Putamen (tissue), 1 donor: Measurements from ENCODE around the gene SUPT3H.
"Not testable (repeated sequence)": the region's sequence is repeated elsewhere in the genome, so short reads cannot be mapped to it uniquely, and the experiment has no call there.

ENCODE experiments used
- DNase-seq: peaks from one replicate; pipeline ENCODE4 v3.0.0-alpha.2; 2016; ENCODE audit warnings: low spot score

Gene SUPT3H

DNA sequence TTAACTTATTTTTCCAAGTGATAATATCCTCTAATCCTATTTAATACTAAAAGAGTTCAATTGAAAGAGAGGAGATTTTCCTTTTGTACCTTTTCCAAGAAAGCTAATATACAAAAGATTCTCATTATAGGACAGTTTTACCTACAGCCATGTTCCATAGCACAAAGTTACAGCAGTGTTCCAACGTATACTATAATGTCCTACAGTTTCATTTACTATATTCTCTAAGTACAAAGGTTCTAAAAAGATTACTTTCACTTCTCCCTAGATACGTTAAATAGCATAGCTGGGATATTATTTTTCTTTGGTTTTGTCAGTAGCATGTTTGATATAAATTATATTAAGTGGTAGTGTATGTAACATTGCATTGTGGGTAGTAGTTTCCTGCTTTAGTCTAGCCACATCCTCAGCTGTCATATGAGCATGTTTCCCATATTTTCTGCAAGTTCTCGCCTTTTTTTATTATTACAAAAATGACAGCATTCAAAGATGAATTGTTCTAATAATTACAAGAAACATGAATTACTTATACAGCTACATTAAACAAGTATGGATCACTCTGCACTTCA, 54.0 kb downstream of the SUPT3H start:
- no peak for DNase-seq

- no peak for DNase-seq
Observed at GRCh38 chr6:45320349-45320748, 57.4 kb downstream of the SUPT3H start.

DNA sequence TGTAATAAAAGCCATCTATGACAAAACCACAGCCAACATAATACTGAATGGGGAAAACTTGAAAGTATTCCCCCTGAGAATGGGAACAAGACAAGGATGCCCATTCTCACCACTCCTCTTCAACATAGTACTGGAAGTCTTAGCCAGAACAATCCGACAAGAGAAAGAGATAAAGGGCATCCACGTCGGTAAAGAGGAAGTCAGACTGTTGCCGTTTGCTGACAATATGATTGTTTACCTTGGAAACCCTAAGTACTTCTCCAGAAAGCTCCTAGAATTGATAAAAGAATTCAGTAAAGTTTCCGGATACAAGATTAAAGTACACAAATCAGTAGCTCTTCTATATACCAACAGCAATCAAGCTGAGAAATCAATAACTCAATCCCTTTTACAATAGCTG, 63.6 kb downstream of the SUPT3H start:
- no peak for DNase-seq

GRCh38 chr6:45310118-45310788, 67.5 kb downstream of the SUPT3H start:
- no peak for DNase-seq

GRCh38 chr6:45305546-45305945, 72.2 kb downstream of the SUPT3H start:
- DNase-seq = no peak

GRCh38 chr6:45302832-45303231, 74.9 kb downstream of the SUPT3H start:
- no peak for DNase-seq

DNA sequence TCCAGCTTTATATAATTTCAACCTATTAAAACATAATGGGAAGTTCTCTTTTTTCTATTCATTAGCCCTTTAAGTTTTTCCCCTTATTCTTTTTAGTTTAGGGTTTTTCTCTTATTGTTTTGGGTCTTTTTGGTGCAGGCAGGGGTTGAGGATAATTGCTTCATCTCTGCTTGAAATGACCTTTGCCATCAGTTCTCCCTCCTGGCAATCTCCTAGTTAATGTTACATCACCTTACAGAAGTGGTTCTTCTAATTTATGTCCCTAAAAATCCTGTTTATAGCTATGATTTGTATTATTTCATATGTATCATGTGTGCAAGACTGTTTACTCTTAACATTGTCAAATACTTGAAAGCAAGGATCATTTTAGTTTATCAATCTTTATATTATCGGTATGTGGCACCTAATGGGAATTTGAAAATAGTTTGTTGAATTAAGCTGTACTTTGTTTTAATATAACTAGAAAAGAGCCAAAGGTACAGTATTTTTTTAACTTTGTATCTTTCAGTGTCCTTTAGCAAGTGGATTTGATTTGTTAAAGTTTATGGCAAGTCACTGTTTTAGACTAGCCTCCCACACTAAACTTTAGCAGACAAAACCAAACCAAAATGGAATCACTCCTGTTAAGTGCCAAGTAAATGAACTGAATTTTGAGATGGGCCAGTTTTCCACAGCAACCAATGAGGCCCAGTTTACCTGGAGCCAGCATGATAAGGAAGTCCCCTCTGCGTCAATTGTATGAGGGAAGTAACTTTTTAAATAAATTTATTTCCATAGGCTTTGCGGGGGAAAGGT, 76.2 kb downstream of the SUPT3H start:
- no peak for DNase-seq

- no peak for DNase-seq
Observed at GRCh38 chr6:45300736-45301135, 77.0 kb downstream of the SUPT3H start.

DNA sequence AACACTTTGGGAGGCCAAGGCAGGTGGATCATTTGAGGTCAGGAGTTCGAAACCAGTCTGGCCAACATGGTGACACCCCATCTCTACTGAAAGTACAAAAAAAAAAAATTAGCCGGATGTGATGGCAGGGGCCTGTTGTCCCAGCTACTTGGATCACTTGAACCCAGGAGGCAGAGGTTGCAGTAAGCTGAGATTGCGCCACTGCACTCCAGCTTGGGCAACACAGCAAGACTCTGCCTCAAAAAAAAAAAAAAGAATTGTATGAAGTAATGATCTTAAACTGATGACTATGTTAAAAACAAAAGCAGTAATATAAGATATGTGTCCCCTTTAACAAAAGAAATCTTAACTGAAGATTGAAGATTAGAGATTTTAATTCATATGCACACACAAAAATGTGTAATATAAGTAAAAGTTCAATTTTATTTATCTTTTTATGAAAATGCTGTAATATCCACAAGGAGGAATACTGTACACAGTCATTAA, 78.6 kb downstream of the SUPT3H start:
- DNase-seq = no peak

DNA sequence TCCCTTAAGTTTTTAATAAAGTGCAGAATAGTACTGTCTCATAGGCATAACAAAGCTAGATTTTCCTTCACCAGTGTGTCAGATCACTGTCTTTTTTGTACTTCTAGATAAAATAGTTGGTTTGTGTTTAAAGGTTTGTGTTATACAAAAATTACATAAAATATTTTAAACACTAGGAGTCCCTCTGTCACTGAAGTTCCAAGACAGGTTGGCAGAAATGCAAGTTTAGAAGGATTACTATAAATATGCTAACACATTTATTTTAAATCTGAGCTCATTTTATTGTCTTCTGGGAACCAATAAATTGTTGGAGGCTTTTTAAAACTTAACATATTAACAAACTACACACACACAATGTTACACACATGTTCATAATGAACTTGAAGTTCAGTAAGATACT, 80.4 kb downstream of the SUPT3H start:
- DNase-seq = no peak

- DNase-seq = not testable (repeated sequence)
Observed at GRCh38 chr6:45294065-45294701, 83.6 kb downstream of the SUPT3H start.

DNA sequence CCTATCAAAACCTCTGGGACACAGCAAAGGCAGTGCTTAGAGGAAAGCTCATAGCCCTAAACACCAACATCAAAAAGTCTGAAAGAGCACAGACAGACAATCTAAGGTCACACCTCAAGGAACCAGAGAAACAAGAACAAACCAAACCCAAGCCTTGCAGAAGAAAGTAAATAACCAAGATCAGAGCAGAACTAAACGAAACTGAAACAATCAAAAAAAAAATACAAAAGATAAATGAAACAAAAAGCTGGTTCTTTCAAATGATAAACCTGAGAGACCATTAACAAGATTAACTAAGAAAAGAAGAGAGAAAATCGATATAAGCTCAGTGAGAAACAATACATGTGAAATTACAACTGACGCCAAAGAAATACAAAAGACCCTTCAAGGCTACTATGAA, 84.4 kb downstream of the SUPT3H start:
- DNase-seq = no peak

- no peak for DNase-seq
Observed at GRCh38 chr6:45289751-45290514, 87.8 kb downstream of the SUPT3H start.

- not testable (repeated sequence) for DNase-seq
Observed at GRCh38 chr6:45286707-45287106, 91.0 kb downstream of the SUPT3H start.

DNA sequence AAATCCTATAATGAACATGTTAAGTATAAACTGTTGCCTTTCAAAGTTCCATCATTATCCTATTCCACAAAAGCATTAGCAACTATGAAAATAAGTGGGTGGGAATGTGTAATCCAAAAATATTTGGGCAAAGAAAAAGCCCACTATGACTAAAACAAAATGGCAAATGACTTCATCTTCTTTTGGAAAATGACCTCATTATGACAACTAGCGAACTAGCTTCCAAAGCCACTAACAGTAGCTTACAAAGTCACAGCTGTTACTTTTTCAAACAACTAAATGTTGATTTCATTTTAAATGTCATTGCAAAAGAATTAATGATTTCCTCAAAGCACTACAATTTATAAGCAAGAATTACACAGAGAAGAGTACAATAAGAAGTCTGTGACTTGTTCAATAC, 99.4 kb downstream of the SUPT3H start:
- DNase-seq = no peak

DNA sequence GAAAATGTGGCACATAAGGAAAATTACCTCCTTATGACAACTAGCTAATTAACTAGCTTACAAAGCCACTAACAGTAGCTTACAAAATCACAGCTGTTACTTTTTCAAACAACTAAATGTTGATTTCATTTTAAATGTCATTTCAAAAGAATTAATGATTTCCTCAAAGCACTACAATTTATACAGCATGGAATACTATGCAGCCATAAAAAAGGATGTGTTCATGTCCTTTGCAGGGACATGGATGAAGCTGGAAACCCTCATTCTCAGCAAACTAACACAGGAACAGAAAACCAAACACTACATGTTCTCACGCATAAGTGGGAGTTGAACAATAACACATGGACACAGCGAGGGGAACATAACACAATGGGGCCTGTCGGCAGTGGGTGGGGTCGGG, 100.0 kb downstream of the SUPT3H start:
- DNase-seq = not testable (repeated sequence)

- DNase-seq = peak; percentile 14
Observed at GRCh38 chr6:45275358-45275757, 102.4 kb downstream of the SUPT3H start.

DNA sequence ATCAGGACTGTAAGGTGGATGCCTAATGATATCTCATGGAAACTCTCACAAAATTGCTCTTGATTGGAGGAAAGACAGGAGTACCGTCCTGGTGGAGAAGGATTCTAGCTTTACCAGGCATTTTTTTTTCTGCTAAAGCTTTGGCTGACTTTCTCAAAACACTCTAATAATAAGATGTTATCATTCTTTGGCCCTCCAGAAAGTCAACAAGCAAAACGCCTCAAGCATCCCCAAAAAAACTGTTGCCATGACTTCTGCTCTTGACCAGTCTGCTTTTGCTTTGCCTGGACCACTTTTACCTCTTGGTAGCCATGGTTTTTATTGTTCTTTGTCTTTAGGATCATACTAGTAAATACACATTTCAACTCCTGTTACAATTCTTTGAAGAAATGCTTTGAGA, 105.1 kb downstream of the SUPT3H start:
- no peak for DNase-seq

GRCh38 chr6:45265246-45265645, 112.5 kb downstream of the SUPT3H start:
- DNase-seq = no peak

DNA sequence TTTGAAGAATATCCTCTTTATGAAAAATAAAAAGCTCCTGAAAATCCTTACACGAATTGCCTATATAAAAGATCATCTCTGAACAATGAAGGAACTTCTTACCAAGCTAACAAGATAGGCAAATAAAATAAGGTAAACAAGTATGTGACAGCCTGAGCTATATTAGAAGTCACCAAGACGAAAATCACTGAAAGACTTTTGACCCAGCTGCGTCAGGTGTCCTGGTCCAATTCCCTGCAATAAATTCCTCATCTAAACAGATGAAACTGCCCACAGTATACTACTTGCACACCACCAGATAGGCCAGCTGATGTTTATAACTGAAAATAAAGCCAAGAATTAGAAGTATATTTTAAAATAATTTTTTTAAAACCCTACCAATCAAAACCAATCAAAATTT, 117.0 kb downstream of the SUPT3H start:
- no peak for DNase-seq

GRCh38 chr6:45256697-45257695, 120.7 kb downstream of the SUPT3H start:
- no peak for DNase-seq
